NCI-H82 treated with DMSO at 0.1 percent for 48 hours (cell line): ENCODE data around the gene PLPPR3.
"Not testable (repeated sequence)": the region's sequence is repeated elsewhere in the genome, so short reads cannot be mapped to it uniquely, and the experiment has no call there.

Experiments used
- DNase-seq: peaks from one replicate; lab custom pipeline; 2025; ENCODE audit not compliant: unreplicated experiment; lab: John Stamatoyannopoulos, UW

The PLPPR3 gene

GRCh38 chr19:854549-854948 lies 32.8 kb upstream of the PLPPR3 start:
- DNase-seq, result no peak

- DNase-seq, result not testable (repeated sequence)
These were observed 32.0 kb upstream of the PLPPR3 start for GRCh38 chr19:853614-854220.

GRCh38 chr19:853014-853585 lies 31.3 kb upstream of the PLPPR3 start:
- DNase-seq, result no peak

- DNase-seq, result no peak
These were observed 30.6 kb upstream of the PLPPR3 start, which contains the start of gene ELANE for GRCh38 chr19:852136-853013. Gene ELANE, plus strand, starts transcription at chr19:852303. Its CDS starts 26 bp downstream, at chr19:852329.

- DNase-seq, result no peak
These were observed 29.2 kb upstream of the PLPPR3 start for GRCh38 chr19:850979-851335.

- no peak for DNase-seq
These were observed 28.6 kb upstream of the PLPPR3 start for GRCh38 chr19:850221-850978.

- DNase-seq, result not testable (repeated sequence)
These were observed 27.4 kb upstream of the PLPPR3 start for GRCh38 chr19:849195-849594.

- DNase-seq, result no peak
These were observed 26.7 kb upstream of the PLPPR3 start for GRCh38 chr19:848386-848921.

GRCh38 chr19:845707-846521 lies 24.2 kb upstream of the PLPPR3 start:
- no peak for DNase-seq

- DNase-seq, result no peak
These were observed 22.8 kb upstream of the PLPPR3 start for GRCh38 chr19:844546-844971.

- DNase-seq, result no peak
These were observed 22.2 kb upstream of the PLPPR3 start for GRCh38 chr19:843836-844545.

- DNase-seq, result no peak
These were observed 21.6 kb upstream of the PLPPR3 start for GRCh38 chr19:843180-843835.

GRCh38 chr19:842802-843179 lies 21.0 kb upstream of the PLPPR3 start:
- DNase-seq, result not testable (repeated sequence)

- DNase-seq, result no peak
These were observed 18.9 kb upstream of the PLPPR3 start, which contains the start of gene PRTN3 for GRCh38 chr19:840519-841206. Gene PRTN3, plus strand, starts transcription at chr19:840999. Its CDS starts 10 bp downstream, at chr19:841009.

GRCh38 chr19:835210-835810 lies 13.6 kb upstream of the PLPPR3 start:
- DNase-seq, result no peak

- no peak for DNase-seq
These were observed 12.5 kb upstream of the PLPPR3 start for GRCh38 chr19:834216-834615.

GRCh38 chr19:831407-832369 lies 9.9 kb upstream of the PLPPR3 start:
- no peak for DNase-seq
